B cell (primary cell): ENCODE measurements around the gene PIH1D1. TPM values are rescaled to one million over a fixed set of nuclear protein-coding genes. Genes with fewer than 3 reads are reported as not detected.

ENCODE experiments used
- ATAC-seq: fragments of 200-7000 bp; cut with Tn5 transposase; one replicate; pipeline ENCODE4 v1.10.0; 2021; ENCODE audit warnings: low read depth, mild to moderate bottlenecking, moderate number of reproducible peaks, moderate library complexity
- CTCF ChIA-PET: fragments of 350-600 bp; sonication (Branson Sonifier 250); formaldehyde crosslinking; loops from one replicate; lab custom pipeline; 2021; ENCODE audit warnings: antibody characterized with exemption, inconsistent platforms; lab: Charles Lee
- POLR2A ChIA-PET: fragments of 350-600 bp; sonication (Branson Sonifier 250); formaldehyde crosslinking; loops from one replicate; lab custom pipeline; 2021; ENCODE audit warnings: antibody characterized with exemption; lab: Charles Lee
- DNase-seq: peaks from one replicate; pipeline ENCODE4 v3.0.0; 2013
- H2AFZ ChIP-seq: 2 replicates; pipeline ENCODE4 v1.6.1; 2012; ENCODE audit warnings: mild to moderate bottlenecking, low read depth, low read length; ENCODE audit not compliant: insufficient read depth, poor library complexity, severe bottlenecking
- H3K27ac ChIP-seq, 2 donors: 1 replicate in 1 of 2; 2 replicates in 1 of 2; pipeline ENCODE4 v1.5.1; 2012 to 2013; ENCODE audit warnings: low read length in 2 of 2, mild to moderate bottlenecking in 2 of 2, moderate library complexity in 1 of 2
- H3K27me3 ChIP-seq, 4 experiments: fragments of 200-600 bp in 1 of 4; sonication (generic) in 1 of 4; replicated peaks in 1 of 4; 1 replicate in 2 of 4; 2 replicates in 2 of 4; pipeline versions ENCODE4 v1.6.1 to v1.7.0; 2013 to 2016; ENCODE audit warnings: low read length in 3 of 4, mild to moderate bottlenecking in 2 of 4, mixed read lengths in 1 of 4, moderate library complexity in 1 of 4; ENCODE audit not compliant: insufficient read depth in 4 of 4, control insufficient read depth in 3 of 4; ENCODE audit errors: control extremely low read depth in 1 of 4
- H3K36me3 ChIP-seq, 2 experiments: replicated peaks in 1 of 2; 1 replicate in 1 of 2; 2 replicates in 1 of 2; pipeline versions ENCODE4 v1.6.1 to v1.7.1; 2013; ENCODE audit warnings: low read length in 1 of 2; ENCODE audit not compliant: insufficient read depth in 2 of 2, control insufficient read depth in 1 of 2; ENCODE audit errors: control extremely low read depth in 1 of 2, extremely low read depth in 1 of 2
- H3K4me1 ChIP-seq, 2 donors: fragments of 200-600 bp in 1 of 2; sonication (generic) in 1 of 2; 1 replicate in 1 of 2; 2 replicates in 1 of 2; pipeline versions ENCODE4 v1.5.1 to v1.6.1; 2013 to 2017; ENCODE audit warnings: low read length in 2 of 2; ENCODE audit not compliant: control insufficient read depth in 2 of 2, insufficient read depth in 2 of 2
- H3K4me2 ChIP-seq: replicated peaks from 2 replicates; pipeline ENCODE3; 2012; ENCODE audit warnings: mild to moderate bottlenecking, low read depth, low read length; ENCODE audit not compliant: poor library complexity, severe bottlenecking
- H3K4me3 ChIP-seq, 5 experiments: fragments of 200-600 bp in 1 of 5; sonication (generic) in 1 of 5; 1 replicate in 3 of 5; 2 replicates in 2 of 5; pipeline versions ENCODE4 v1.5.1 to v1.7.0; 2011 to 2016; ENCODE audit warnings: low read length in 4 of 5, mild to moderate bottlenecking in 4 of 5, low read depth in 2 of 5, control low read depth in 1 of 5, moderate library complexity in 1 of 5; ENCODE audit not compliant: insufficient read depth in 1 of 5; ENCODE audit errors: control extremely low read depth in 1 of 5, extremely low read depth in 1 of 5
- H3K79me2 ChIP-seq: fragments of 200-600 bp; sonication (generic); one replicate; pipeline ENCODE4 v1.6.0; 2016; ENCODE audit warnings: low read length; ENCODE audit not compliant: control insufficient read depth, insufficient read depth
- H3K9ac ChIP-seq: fragments of 200-600 bp; sonication (generic); 2 replicates; pipeline ENCODE4 v1.6.1; 2017; ENCODE audit warnings: mild to moderate bottlenecking, low read length, moderate library complexity
- H3K9me3 ChIP-seq, 3 donors: one replicate each; pipeline versions ENCODE4 v1.6.1 to v1.7.1; 2013; ENCODE audit warnings: low read length in 2 of 3; ENCODE audit not compliant: control insufficient read depth in 2 of 3, insufficient read depth in 1 of 3; ENCODE audit errors: control extremely low read depth in 1 of 3
- H4K20me1 ChIP-seq: 2 replicates; pipeline ENCODE4 v1.6.0; 2012; ENCODE audit warnings: mild to moderate bottlenecking, low read length; ENCODE audit not compliant: insufficient read depth, control insufficient read depth, poor library complexity, severe bottlenecking
- H3K27ac Mint-ChIP-seq: one replicate; pipeline ENCODE4 v1.8.0; 2021; ENCODE audit warnings: mixed read lengths
- H3K27me3 Mint-ChIP-seq: one replicate; pipeline ENCODE4 v1.8.0; 2021; ENCODE audit warnings: mixed read lengths
- H3K4me1 Mint-ChIP-seq: one replicate; pipeline ENCODE4 v1.8.0; 2021; ENCODE audit warnings: mixed read lengths
- H3K4me3 Mint-ChIP-seq: one replicate; pipeline ENCODE4 v1.8.0; 2021; ENCODE audit warnings: mixed read lengths
- H3K9me3 Mint-ChIP-seq: one replicate; pipeline ENCODE4 v1.8.0; 2022; ENCODE audit warnings: mixed read lengths; ENCODE audit not compliant: insufficient read depth
- CTCF ChIP-seq: fragments of 200-600 bp; IDR thresholded peaks from one replicate; pipeline ENCODE4 v1.8.0; 2022; ENCODE audit warnings: antibody characterized with exemption, mild to moderate bottlenecking
- EZH2 ChIP-seq: IDR thresholded peaks from 2 replicates; pipeline ENCODE4 v1.6.1; 2012; ENCODE audit warnings: borderline replicate concordance, low read depth, mild to moderate bottlenecking, moderate library complexity, low read length; ENCODE audit not compliant: insufficient read depth, poor library complexity, severe bottlenecking
- WGBS: methylation state at CpG from one replicate; pipeline ENCODE4 v1.1.5; 2013; ENCODE audit warnings: missing lambda C conversion rate; ENCODE audit not compliant: insufficient coverage; 5-methylcytosine and 5-hydroxymethylcytosine counted together
- intact Hi-C: fragments of 100-400 bp; cut with micrococcal nuclease; formaldehyde crosslinking; loops from one replicate; pipeline ENCODE4 v1.10.0; 2022
- polyA plus RNA-seq: library from polyadenylated mRNA; depleted of rRNA; stranded (reverse); fragments of >200 nt; gene quantifications from 2 replicates; pipeline ENCODE4 v1.2.3, GENCODE V29; 2012
- total RNA-seq, 2 donors: library from RNA; stranded (reverse); fragments of 120-200 nt in 1 of 2; gene quantifications; 1 replicate in 1 of 2; 2 replicates in 1 of 2; pipeline versions ENCODE4 v1.2.3 to v1.2.4, GENCODE V29; 2013 to 2022

PIH1D1 gene
- total and polyA plus RNA-seq, 2 donors (not counting 1 experiment from before 2014, with no cell fraction given) = 158 to 184 TPM

GRCh38 chr19:49425922-49426592 is 25.6 kb downstream of the PIH1D1 start:
- Histone ChIP-seq H3K4me2 (peak overlapping the region; percentile 31), H2AFZ (no peak overlapping the region), H3K4me1 (peaks cover 60 to 65% of the 10 kb centered on the region in 2 donors), H3K79me2 (no peaks in the 10 kb centered on the region), H4K20me1 (no peaks in the 10 kb centered on the region), H3K27me3 (peaks cover 0 to 98% (median 75%) of the 10 kb centered on the region in 4 experiments), H3K9ac (no peak overlapping the region), H3K4me3 (no peak overlapping the region), H3K27ac (no peak overlapping the region), H3K36me3 (no peaks in the 10 kb centered on the region), H3K9me3 (peaks cover 0 to 48% (median 0%) of the 10 kb centered on the region in 3 donors)
- intact Hi-C loops = loop anchor here (2.0 to 5.0 kb wide), 2 partner anchors 17 to 34 kb away; no protein-coding TSS in a partner anchor
- ATAC-seq (no peak), DNase-seq (peak; percentile 43)
- Mint-ChIP-seq H3K4me1 (peaks cover 66% of the 10 kb centered on the region), H3K27me3 (peaks cover 84% of the 10 kb centered on the region), H3K9me3 (no peaks in the 10 kb centered on the region), H3K27ac (peak overlapping the region; percentile 28), H3K4me3 (peak overlapping the region; percentile 52)
- 7% methylated on average over 29 of the region's 30 CpGs for WGBS
- ChIA-PET CTCF (interaction anchor here (0.6 to 2.2 kb wide), 8 partner anchors 10 to 312 kb away, joined by 3 to 8 read pairs (median 3); partner anchors contain the start of genes ALDH16A1 and LIN7B), POLR2A (interaction anchor here (1.1 kb wide), 1 partner anchor 20 kb away, joined by 9 read pairs; no protein-coding TSS in a partner anchor)
- TF ChIP-seq CTCF (no peak), EZH2 (no peak)

GRCh38 chr19:49425178-49425577 is 26.4 kb downstream of the PIH1D1 start, which contains the start of gene GFY:
Gene GFY (plus strand): TSS chr19:49425388. CDS start chr19:49426431, 1,043 bp downstream.
- intact Hi-C loops = loop anchor here (2.0 to 5.0 kb wide), 2 partner anchors 16 to 33 kb away; no protein-coding TSS in a partner anchor
- Mint-ChIP-seq H3K9me3 (no peaks in the 10 kb centered on the region), H3K27me3 (peaks cover 86% of the 10 kb centered on the region), H3K4me1 (peaks cover 68% of the 10 kb centered on the region), H3K4me3 (peak within 1 kb of the TSS; percentile 52), H3K27ac (peak within 1 kb of the TSS; percentile 28)
- Histone ChIP-seq H3K4me2 (peak within 1 kb of the TSS; percentile 31), H3K4me3 (no peak within 1 kb of the TSS), H3K4me1 (peaks cover 67 to 70% of the 10 kb centered on the region in 2 donors), H2AFZ (no peak within 1 kb of the TSS), H4K20me1 (no peaks in the 10 kb centered on the region), H3K36me3 (no peaks in the 10 kb centered on the region), H3K27me3 (peaks cover 0 to 98% (median 80%) of the 10 kb centered on the region in 4 experiments), H3K9me3 (peaks cover 0 to 49% (median 0%) of the 10 kb centered on the region in 3 donors), H3K9ac (no peak within 1 kb of the TSS), H3K27ac (no peak within 1 kb of the TSS), H3K79me2 (no peaks in the 10 kb centered on the region)
- CTCF ChIA-PET = interaction anchor here (0.7 to 1.4 kb wide), 8 partner anchors 11 to 432 kb away, joined by 3 to 4 read pairs (median 3); partner anchors contain the start of gene GYS1
- 55% methylated on average over 7 of the region's 7 CpGs for WGBS
- no peak for TF ChIP-seq EZH2
- TF ChIP-seq CTCF = no peak
- DNase-seq (no peak), ATAC-seq (no peak)
- POLR2A ChIA-PET = interaction anchor here (0.9 to 1.1 kb wide), 2 partner anchors 9 to 14 kb away, joined by 3 to 4 read pairs; no protein-coding TSS in a partner anchor
